HG02970 (cell line): ENCODE results near the gene PLCD4.
A peak's percentile ranks its signal among the peaks of the same experiment; 100 is the strongest.

ENCODE experiments used
- ATAC-seq: cut with Tn5 transposase; IDR thresholded peaks from one replicate; pipeline ENCODE4 v1.9.1; 2021; ENCODE audit warnings: mild to moderate bottlenecking, moderate library complexity, moderate number of reproducible peaks; ENCODE audit not compliant: unreplicated experiment, low FRiP score

PLCD4 gene

DNA sequence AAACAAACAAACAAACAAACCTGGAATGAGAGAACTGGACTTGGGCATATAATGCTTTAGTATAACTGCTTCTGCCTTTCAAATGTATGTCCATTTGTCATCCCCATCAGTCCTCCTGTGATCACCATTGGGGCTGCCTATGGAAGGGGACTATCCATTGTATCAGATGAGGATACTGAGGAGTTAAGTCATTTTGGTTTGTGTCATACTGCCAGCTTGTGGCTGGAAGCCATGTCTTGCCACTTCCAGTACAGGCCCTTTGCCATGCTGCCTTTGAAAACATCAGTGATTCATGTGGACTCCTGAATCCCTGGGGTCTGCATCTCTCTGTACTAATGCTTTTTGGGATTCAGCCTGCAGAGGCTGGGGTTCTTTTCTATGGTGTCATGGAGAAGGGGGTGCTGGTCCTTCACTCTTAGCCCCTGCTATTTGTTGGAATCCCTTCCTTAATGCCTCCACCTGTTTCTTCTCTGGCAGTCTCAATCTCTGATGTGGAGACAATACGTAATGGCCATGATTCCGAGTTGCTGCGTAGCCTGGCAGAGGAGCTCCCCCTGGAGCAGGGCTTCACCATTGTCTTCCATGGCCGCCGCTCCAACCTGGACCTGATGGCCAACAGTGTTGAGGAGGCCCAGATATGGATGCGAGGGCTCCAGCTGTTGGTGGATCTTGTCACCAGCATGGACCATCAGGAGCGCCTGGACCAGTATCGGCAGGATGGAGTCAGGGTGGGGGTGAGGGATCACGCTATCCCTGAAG lies 10.6 kb downstream of the PLCD4 start:
- no peak for ATAC-seq

DNA sequence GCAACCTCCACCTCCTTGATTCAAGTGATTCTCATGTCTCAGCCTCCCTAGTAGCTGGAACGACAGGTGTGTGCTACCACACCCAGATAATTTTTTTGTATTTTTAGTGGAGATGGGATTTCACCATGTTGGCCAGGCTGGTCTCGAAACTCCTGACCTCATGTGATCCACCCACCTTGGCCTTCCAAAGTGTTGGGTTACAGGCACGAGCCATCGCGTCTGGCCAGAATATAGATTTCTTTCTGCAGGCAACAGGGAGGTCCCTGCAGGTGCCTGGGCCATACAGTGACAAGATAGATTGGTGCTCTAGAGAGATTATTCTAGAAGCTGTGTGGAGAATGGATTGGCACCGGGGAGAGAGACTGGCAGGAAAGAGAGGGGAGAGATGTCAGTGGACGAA lies 13.3 kb downstream of the PLCD4 start:
- ATAC-seq = no peak

- ATAC-seq = no peak
Measured at GRCh38 chr2:218622606-218623365, 15.1 kb downstream of the PLCD4 start.

DNA sequence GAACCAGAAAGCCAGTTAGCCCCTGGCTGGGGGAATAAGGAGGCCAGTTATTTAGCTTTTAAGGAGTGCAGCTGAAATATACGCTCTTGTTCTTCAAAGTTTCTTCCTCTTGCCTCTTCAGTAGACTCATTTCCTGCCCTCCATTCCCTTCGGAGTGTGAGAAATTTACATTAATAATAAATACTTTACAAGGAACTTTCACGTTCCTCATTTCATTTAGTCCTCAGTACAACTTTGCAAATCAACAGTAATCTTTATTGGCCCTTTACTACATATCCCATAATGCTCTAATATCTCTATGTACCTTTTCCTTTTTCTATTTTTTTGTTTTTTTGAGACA lies 15.6 kb downstream of the PLCD4 start:
- ATAC-seq = no peak

DNA sequence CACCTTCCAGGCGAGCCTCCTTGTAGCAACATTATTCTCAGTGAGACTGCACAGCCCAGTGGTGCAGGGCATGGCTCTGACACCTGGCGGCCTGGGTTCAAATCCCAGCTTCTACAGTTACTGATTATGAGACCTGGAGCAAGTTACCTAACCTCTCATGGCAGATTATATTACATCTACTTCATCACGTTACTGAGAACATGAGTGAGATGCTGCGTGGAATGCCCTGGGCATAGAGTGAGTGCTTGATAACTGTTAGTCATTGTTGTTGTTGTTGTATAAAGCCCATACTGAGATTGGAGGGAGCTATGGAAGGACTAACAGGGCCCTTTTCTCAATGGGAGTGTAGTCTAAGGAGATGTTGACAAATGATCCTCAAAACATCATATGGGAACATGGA lies 18.7 kb downstream of the PLCD4 start:
- no peak for ATAC-seq

DNA sequence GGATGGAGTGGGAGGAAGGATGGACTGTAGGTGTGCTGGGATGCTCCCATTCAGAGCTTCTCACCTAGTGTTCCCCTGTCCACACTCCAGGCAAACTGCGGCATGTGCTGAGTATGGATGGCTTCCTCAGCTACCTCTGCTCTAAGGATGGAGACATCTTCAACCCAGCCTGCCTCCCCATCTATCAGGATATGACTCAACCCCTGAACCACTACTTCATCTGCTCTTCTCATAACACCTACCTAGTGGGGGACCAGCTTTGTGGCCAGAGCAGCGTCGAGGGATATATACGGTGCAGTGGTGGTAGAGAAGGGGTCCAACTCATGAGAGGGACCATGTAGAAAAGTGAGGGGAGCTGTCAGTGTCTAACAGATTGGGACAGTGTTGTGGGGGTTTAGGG lies 20.2 kb downstream of the PLCD4 start:
- ATAC-seq = no peak

- ATAC-seq = no peak
Measured at GRCh38 chr2:218631837-218632236, 24.1 kb downstream of the PLCD4 start.

DNA sequence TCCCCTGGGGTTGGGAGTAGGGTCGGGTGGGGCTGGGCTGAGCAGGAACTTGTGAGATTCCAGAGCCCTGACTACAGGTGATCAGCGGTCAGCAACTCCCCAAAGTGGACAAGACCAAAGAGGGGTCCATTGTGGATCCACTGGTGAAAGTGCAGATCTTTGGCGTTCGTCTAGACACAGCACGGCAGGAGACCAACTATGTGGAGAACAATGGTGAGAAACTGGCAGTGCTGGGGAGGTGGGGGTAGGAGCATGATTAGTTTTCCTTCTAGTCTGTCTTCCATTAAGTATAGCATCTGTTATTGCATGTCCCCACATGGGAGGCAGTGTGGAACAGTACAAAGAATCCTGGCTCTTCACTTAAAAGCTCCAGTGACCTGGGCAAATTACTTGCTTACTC lies 28.0 kb downstream of the PLCD4 start:
- ATAC-seq = no peak

GRCh38 chr2:218638372-218638771 lies 30.7 kb downstream of the PLCD4 start:
- ATAC-seq = no peak

DNA sequence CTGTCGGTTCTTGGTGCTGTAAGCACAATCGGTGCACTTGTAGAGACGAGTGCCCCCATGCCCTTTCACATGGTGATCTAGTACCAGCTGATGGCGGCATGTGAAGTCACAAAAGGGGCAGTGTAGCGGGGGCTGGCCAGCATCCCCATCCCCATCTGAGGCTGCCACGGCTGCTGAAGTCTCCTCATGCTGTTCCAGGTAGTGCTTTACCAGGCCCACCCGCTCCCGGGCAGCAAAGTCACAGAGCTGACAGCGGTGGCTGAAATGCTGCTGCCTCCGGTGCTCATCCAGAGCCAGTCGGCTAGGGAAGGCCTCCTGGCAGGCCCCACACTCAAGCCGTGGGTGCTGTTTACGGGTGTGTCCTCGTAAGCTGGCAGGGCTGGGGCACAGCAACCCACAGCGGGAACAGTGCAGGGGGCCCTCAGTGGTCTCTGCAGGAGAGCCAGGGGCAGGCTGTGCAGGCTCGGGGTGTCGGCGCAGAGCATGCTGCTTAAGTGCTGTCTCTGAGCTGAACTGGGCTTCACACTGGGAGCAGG lies 34.5 kb downstream of the PLCD4 start:
- no peak for ATAC-seq

DNA sequence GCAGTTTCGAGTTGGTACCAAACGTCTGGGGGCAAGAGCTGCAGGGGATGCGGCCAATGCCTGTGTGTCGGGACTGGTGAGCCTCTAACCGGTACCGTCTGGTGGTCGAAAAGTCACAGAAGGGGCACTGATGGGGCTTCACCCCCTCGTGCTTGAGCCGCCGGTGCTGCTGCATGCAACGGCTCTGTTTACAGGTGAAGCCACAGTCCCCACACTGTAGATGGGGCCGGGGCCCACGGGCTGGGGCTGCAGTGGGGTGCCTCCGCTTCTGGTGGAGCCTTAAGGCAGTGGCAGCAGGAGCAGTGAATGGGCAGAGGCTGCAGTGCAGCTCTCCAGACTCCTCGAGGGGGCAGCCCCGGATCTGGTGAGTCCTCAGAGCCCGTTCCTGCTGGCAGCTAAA lies 35.1 kb downstream of the PLCD4 start:
- no peak for ATAC-seq

DNA sequence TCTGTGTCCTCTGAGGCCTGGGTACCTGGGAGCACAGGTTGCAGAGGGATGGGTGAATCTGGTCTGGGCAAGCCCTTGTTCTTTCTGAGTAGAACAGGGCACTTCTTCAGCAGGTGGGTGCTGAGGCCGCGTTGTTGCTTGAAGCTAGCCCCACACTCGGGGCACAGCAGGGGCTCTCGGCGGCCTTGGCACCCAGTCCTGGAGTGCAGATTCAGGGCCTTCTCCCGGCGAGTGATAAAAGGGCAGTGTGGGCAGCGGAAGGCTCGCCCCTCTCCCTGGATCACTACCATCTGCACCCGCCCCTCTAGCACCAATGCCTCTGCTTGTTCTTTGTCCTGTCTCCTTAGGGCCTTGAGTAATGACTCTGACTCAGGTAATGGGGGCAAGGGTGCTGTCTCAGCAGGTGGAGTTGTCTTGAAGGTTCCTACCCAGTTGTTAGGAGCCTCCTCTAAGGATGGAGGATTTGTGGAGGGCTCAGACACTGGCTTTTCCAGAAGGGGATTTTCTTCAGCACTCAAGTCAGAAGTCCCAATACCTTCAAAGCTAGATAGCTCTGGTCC lies 36.1 kb downstream of the PLCD4 start:
- no peak for ATAC-seq

DNA sequence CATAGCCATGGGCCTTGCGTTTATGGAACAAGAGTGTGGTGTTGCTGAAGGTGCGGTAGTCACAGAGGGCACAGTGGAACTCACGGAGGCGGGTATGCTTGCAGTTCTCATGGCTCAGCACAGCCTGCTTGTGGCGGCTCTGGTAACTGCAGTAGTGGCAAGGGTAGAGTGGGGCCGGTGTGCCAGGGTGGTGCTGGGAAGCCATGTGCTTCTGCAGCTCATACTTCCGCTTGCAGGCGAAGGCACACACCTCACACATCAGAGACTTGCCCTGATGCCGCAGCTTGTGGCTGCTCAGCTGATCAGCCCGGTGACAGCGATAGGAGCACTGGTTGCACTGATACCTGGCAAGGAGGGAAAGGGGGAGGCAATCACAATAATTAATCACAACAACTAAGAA lies 37.0 kb downstream of the PLCD4 start:
- no peak for ATAC-seq

- no peak for ATAC-seq
Measured at GRCh38 chr2:218645126-218645525, 37.4 kb downstream of the PLCD4 start.

GRCh38 chr2:218648088-218648786 lies 40.5 kb downstream of the PLCD4 start:
- no peak for ATAC-seq

DNA sequence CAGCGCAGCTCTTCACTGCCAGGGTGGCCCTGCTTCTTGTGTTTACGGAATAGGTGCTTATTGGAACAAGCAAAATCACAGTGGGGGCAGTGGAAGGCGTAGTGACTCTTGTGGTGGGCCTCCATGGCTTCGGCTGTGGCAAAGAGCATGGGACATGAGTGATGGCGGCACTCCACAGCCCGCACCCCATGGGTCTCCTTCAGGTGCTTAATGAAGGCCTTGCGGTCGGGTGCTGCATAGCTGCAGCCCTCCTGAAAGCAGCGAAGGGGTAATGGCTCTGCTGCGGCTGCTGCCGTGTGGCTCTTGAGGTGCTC lies 41.0 kb downstream of the PLCD4 start:
- no peak for ATAC-seq

DNA sequence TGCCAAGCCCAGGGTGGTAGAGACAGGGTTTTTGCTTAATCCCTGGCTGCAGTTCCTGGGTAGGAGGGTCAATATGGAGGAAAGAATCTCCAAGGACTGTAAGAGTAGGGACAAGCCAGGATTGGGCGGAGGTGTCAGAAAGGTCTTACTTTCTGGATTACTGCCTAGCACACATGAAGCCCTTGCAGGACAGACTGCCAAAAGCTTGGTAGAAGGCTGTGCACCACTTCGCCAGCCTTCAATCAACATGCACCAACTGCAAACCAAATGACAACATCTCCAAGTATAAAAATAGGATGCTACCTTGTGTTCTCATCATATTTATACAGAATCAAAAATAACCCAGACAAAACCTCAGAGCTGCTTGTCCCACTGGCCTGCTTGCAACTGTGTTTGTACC lies 48.1 kb downstream of the PLCD4 start:
- no peak for ATAC-seq

DNA sequence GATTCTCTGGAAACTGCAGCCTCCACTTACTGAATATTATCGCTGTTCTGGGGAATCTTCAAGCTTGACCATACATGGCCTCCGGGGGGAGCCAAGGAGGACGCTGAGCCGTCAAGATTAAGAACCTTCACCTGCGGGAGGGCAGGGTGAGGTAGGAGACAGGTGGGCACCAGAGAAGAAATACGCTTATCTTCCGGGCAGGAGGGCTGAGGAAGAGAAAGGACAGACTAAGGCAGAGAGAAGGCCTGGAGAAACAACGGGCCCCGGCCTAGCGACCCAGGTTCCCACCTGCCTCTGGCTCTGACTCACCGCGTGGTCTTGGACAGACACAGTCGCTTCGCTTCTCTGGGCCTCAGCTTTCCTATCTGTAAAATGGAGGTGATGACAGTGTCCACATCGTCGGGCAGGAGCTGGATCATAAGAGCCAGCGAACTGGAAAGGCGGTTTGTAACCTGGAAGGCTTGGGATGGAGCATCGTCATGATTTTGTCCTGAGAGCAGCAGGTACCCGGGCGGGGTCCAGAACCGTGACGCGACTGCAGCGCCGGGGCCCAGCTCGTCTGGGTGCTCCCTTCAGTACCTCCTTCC lies 51.1 kb downstream of the PLCD4 start:
- peak; percentile 29 for ATAC-seq

- peak; percentile 84 for ATAC-seq
Measured at GRCh38 chr2:218659258-218659987, 51.7 kb downstream of the PLCD4 start, which contains the start of the genes BCS1L and ZNF142. BCS1L (plus strand) TSS chr2:218659683; CDS start chr2:218660988, 1,305 bp downstream. ZNF142 (minus strand) TSS chr2:218659623; CDS start chr2:218656429, 3,194 bp downstream.

- no peak for ATAC-seq
Measured at GRCh38 chr2:218659988-218660358, 52.3 kb downstream of the PLCD4 start.
